Measurements from ENCODE around the gene AFTPH. TPM values are rescaled to one million over a fixed set of nuclear protein-coding genes. Genes with fewer than 3 reads are reported as not detected.

The AFTPH gene
- polyA plus RNA-seq, 2 of the 4 experiments (the other 2 are of a cell fraction): 24.0 to 51.4 TPM

GRCh38 chr2:64631771-64632170, 107.6 kb downstream of the AFTPH start:
- Histone ChIP-seq H3K4me2 (no peak overlapping the region), H3K9me3 (no peaks in the 10 kb centered on the region), H3K27ac (no peak overlapping the region), H3K4me1 (no peaks in the 10 kb centered on the region), H3K4me3 (no peak overlapping the region)
- TF ChIP-seq CHD2 (IDR thresholded peaks at IDR 0.05; ENCODE audit: low read length, partially characterized antibody) (no peak), EP300 (IDR thresholded peaks at IDR 0.05) (no peak), HEYL (CRISPR knock-in tag; IDR thresholded peaks at IDR 0.05) (no peak), TP53 (CRISPR knock-in tag; IDR thresholded peaks at IDR 0.05) (no peak), FOXS1 (CRISPR knock-in tag; IDR thresholded peaks at IDR 0.05) (no peak)
- DNase-seq (ENCODE audit: low read depth in 1 of 2, low spot score in 1 of 2): no peak
- CTCF ChIA-PET: interaction anchor here (1.0 to 1.6 kb wide), 6 partner anchors 8 to 301 kb away, joined by 4 to 7 read pairs (median 4); no protein-coding TSS in a partner anchor
- no peak for FAIRE-seq
- 98% methylated on average over 3 of the region's 3 CpGs for WGBS (ENCODE audit: missing lambda C conversion rate)
- POLR2A ChIA-PET: no interaction called here
- ATAC-seq: no peak

- no peak for TF ChIP-seq HOXB5 (CRISPR knock-in tag; IDR thresholded peaks at IDR 0.05)
- no peak for TF ChIP-seq NR3C1 (IDR thresholded peaks at IDR 0.05)
- TF ChIP-seq SREBF2 (IDR thresholded peaks at IDR 0.05): no peak
- TF ChIP-seq KDM5A (IDR thresholded peaks at IDR 0.05): no peak
- DNase-seq (ENCODE audit: low read depth in 1 of 2, low spot score in 1 of 2) (no peak), ATAC-seq (no peak), FAIRE-seq (no peak)
- WGBS (ENCODE audit: missing lambda C conversion rate): 92% methylated on average over 9 of the region's 9 CpGs
- Histone ChIP-seq H3K27ac (no peak overlapping the region), H3K4me1 (no peaks in the 10 kb centered on the region; the same call in 2 of the 3 replicates), H3K4me3 (no peak overlapping the region), H3K9me3 (no peaks in the 10 kb centered on the region), H3K4me2 (no peak overlapping the region)
- ChIA-PET CTCF (interaction anchor here (0.7 to 3.7 kb wide), 6 partner anchors 11 to 256 kb away, joined by 3 to 25 read pairs (median 6); no protein-coding TSS in a partner anchor), POLR2A (interaction anchor here (1.2 kb wide), 1 partner anchor 20 kb away, joined by 6 read pairs; the partner anchor contains the start of gene SERTAD2)
Observed at GRCh38 chr2:64632835-64633819, 109.0 kb downstream of the AFTPH start.

GRCh38 chr2:64634345-64635267, 110.5 kb downstream of the AFTPH start:
- TF ChIP-seq MYC (IDR thresholded peaks at IDR 0.05; ENCODE audit: borderline replicate concordance, low read length) (no peak), EHMT2 (IDR thresholded peaks at IDR 0.05; ENCODE audit: low read depth) (no peak), MAFK (IDR thresholded peaks at IDR 0.05; ENCODE audit: partially characterized antibody) (peak; percentile 81)
- ChIA-PET POLR2A (interaction anchor here (0.6 to 0.7 kb wide), 2 partner anchors 10 to 19 kb away, joined by 3 to 4 read pairs; partner anchors contain the start of gene SERTAD2), CTCF (interaction anchor here (1.0 to 3.7 kb wide), 9 partner anchors 8 to 254 kb away, joined by 3 to 25 read pairs (median 4); partner anchors contain the start of gene SERTAD2)
- WGBS (ENCODE audit: missing lambda C conversion rate): 94% methylated on average over 11 of the region's 11 CpGs
- ATAC-seq (no peak), DNase-seq (ENCODE audit: low read depth in 1 of 2, low spot score in 1 of 2) (no peak), FAIRE-seq (no peak)
- Histone ChIP-seq H3K4me1 (peaks cover 15% of the 10 kb centered on the region), H3K27ac (no peak overlapping the region), H3K9me3 (no peaks in the 10 kb centered on the region), H3K4me2 (no peak overlapping the region), H3K4me3 (no peak overlapping the region)

- ChIA-PET POLR2A (interaction anchor here (0.6 kb wide), 1 partner anchor 89 kb away, joined by 3 read pairs; no protein-coding TSS in a partner anchor), CTCF (interaction anchor here (0.6 to 3.7 kb wide), 10 partner anchors 8 to 231 kb away, joined by 3 to 25 read pairs (median 8); partner anchors contain the start of gene SERTAD2)
- Histone ChIP-seq H3K9me3 (no peaks in the 10 kb centered on the region), H3K4me3 (no peak overlapping the region), H3K4me1 (peaks cover 31% of the 10 kb centered on the region), H3K27ac (no peak overlapping the region), H3K4me2 (no peak overlapping the region)
- TF ChIP-seq FOSL2 (IDR thresholded peaks at IDR 0.05): no peak
- TF ChIP-seq FOSL2 (CRISPR knock-in tag; IDR thresholded peaks at IDR 0.05): no peak
- no peak for TF ChIP-seq GATA3 (IDR thresholded peaks at IDR 0.05; ENCODE audit: borderline replicate concordance)
- TF ChIP-seq NFE2L2 (conservative IDR thresholded peaks at IDR 0.05; ENCODE audit: low read length): no peak
- no peak for TF ChIP-seq E2F6 (IDR thresholded peaks at IDR 0.05; ENCODE audit: borderline replicate concordance, low read depth)
- no peak for TF ChIP-seq ATOH8 (CRISPR knock-in tag; IDR thresholded peaks at IDR 0.05; ENCODE audit: low read depth)
- TF ChIP-seq RARB (CRISPR knock-in tag; IDR thresholded peaks at IDR 0.05): no peak
- DNase-seq (ENCODE audit: low read depth in 1 of 2, low spot score in 1 of 2) (no peak), FAIRE-seq (no peak), ATAC-seq (no peak)
- 94% methylated on average over 38 of the region's 38 CpGs for WGBS (ENCODE audit: missing lambda C conversion rate)
Observed at GRCh38 chr2:64635976-64636911, 112.1 kb downstream of the AFTPH start.

Data from A549 (cell line).